CD1c-positive myeloid dendritic cell (primary cell): ENCODE measurements around the gene FHL1.
"Not testable (repeated sequence)": the region's sequence is repeated elsewhere in the genome, so short reads cannot be mapped to it uniquely, and the experiment has no call there.

ENCODE experiments used
- DNase-seq: peaks from one replicate; pipeline ENCODE4 v3.0.0-alpha.2; 2016; ENCODE audit errors: extremely low spot score

The FHL1 gene

DNA sequence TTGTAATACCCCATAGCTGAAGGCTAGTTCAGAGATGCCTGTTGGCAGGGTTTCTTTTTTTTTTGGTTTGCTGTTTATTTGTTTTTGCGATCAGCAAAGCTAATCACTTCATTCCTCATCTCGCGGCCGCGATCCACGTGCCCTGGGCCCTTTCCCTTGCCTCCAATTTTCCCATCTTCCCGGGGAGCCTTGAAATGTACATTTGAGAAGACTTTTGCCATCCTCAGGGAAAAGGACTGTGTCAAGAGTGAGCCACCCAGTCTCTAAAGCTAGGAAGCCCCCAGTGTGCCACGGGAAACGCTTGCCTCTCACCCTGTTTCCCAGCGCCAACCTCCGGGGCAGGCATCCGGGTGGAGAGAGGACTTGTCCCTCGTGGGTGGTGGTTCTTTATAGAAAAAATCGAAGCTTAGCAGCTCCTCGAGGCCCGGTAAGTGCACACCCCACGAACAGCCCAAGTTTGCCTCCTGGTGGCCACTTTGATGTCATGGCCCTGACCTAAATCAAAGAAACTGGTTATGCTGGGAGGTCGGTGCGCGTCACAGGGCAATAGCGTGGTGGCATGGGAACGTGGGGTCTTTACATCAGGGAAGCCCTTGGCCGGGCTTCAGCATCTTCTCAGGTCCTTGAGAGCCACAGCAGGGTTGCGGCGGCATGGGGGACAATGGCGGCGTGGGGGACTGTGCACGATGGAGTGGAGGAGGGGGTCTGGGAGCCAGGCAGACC is 61.8 kb downstream of the FHL1 start:
- DNase-seq: peak; percentile 12

DNA sequence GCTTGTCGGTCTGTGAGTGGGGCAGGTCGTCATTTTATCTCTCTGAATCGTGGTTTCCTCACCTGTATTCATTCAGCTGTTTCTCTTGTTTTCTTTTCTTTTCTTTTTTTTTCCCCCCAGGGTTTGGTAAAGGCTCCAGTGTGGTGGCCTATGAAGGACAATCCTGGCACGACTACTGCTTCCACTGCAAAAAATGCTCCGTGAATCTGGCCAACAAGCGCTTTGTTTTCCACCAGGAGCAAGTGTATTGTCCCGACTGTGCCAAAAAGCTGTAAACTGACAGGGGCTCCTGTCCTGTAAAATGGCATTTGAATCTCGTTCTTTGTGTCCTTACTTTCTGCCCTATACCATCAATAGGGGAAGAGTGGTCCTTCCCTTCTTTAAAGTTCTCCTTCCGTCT is 62.4 kb downstream of the FHL1 start:
- no peak for DNase-seq

DNA sequence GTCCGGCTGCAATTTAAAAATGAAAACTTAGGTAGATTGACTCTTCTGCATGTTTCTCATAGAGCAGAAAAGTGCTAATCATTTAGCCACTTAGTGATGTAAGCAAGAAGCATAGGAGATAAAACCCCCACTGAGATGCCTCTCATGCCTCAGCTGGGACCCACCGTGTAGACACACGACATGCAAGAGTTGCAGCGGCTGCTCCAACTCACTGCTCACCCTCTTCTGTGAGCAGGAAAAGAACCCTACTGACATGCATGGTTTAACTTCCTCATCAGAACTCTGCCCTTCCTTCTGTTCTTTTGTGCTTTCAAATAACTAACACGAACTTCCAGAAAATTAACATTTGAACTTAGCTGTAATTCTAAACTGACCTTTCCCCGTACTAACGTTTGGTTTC is 62.9 kb downstream of the FHL1 start:
- no peak for DNase-seq

DNA sequence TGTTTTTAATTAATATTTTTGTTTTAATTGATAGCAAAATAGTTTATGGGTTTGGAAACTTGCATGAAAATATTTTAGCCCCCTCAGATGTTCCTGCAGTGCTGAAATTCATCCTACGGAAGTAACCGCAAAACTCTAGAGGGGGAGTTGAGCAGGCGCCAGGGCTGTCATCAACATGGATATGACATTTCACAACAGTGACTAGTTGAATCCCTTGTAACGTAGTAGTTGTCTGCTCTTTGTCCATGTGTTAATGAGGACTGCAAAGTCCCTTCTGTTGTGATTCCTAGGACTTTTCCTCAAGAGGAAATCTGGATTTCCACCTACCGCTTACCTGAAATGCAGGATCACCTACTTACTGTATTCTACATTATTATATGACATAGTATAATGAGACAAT is 63.5 kb downstream of the FHL1 start:
- no peak for DNase-seq

DNA sequence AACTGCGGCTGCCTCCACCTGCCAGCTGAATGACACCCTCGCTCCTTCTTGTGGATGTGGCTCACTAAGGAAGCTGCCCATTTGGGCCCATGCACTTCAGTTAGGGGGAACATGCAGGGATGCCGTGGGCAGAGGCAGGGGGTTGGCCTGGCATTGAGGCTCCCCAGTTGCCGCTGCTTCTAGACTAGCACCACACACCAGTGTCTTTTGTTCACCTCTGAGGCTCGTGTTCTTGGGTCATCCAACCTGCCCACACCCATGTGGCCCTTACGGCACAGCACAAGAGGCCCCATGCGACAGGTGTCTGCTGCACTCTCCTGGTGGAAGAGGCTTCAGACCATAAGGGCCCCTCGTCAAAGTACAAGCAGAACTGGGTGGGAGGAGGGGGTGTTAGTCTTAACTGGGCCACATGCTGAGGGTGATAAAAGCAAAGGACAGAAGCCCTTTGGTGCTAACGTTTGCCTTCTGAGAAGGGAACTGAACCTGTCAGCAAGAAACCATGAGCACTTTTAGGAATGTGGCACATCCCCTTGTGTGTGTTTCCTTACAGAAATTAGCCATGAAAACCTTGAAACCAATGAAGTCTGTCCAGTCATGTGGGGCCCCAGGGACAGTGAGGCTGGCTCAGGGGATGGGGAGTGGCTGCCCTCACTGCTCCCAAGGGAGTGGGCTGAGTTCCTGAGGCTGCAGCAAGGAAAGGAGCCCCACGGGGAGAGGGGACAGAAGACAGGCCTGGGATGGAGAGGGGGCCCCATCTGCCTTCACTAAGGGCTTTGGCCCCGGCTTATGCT is 64.6 kb downstream of the FHL1 start:
- no peak for DNase-seq

DNA sequence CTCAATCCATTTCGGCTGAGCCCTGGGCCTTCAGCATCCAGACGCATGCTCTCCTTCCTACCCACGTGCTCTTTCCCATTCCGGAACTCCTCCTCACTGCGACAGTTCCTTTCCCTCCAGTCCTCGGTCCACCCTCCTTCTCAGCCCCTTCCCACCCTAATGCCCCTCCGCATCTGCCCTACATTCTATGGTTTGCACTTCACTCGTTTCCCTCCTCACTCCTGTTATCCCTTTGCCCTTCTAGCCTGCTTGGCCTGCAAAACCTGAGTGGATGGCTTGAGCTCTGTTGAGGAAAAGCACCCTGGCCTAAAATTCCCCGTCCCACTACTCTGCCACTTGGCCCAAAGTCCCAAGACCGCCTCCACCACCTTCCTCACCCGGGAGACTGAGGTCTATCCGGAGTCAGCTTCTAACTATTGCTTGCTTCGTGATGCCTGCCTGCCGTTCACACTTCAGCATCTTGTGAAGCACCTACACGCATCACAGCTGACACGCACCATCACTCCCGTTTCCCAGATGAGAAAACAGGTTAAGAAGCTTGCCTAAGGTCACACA is 65.3 kb downstream of the FHL1 start:
- no peak for DNase-seq

DNA sequence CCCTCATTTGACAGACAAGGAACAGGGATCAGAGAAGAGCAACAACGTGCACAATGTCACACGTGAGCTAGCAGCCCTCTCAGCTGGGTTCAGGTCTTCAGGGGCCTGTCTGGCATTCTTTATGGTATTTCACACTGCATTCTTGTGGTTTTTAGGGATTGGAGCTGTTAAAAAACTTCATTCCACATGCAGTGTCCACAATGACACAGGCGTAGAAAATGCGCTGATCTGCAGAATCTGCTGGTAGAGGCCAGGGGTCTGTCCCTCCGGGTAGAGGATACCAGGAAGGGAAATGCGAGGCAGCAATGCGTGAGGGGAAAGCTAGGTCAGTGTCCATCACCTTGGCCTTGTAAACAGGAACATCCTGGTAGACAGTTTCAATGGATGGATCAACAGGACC is 67.2 kb downstream of the FHL1 start:
- DNase-seq: no peak

DNA sequence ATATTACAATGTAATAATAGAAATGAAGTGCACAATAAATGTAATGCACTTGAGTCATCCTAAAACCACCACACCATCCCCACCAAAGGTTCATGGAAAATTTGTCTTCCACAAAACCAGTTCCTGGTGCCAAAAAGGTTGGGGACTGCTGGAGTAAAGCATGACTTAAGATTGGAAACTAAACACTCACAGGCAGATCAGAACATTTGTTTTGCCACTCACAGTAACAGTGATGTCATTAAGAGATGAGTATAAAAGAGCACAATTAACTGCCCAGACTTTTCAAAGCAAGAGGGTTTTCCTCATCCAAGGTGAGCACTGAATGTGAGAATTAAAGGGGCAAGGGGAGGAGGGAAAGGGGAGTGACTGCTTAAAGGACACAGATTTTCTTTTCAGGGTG is 68.2 kb downstream of the FHL1 start:
- no peak for DNase-seq

DNA sequence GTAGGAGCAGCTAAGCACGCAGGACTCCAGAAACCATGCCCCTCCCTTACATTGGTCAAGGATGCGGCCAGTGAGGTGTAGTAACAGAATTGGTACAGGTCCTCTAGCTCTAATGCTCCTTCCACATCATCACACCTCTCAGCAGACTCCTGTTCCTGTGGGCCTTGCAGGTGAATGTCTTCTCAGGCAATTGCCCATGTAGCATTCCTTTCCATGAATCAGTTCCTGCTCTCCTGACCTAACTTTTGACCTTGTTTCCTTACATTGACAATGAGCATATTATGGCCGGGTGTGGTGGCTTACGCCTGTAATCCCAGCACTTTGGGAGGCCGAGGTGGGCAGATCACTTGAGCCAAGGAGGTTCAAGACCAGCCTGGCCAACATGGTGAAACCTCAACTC is 72.6 kb downstream of the FHL1 start:
- DNase-seq: no peak

DNA sequence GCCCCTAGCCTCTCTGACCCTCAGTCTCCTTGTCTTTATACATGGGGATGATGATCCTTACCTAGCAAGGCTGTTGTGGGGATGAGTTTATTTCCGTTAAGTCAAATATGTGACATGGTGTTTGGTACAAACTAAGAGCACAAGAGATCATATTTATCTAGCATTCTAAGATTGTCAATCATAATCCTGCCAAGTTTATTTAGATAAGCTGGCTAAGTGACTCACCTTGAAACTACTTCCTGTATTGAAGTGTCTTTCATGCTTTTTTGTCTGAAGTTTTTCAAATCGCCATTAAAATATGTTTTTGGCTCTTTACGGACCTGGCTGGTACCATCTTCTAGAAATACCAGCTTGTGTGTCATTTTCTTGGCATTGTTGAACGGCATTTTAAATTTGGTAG is 73.2 kb downstream of the FHL1 start:
- DNase-seq: no peak

DNA sequence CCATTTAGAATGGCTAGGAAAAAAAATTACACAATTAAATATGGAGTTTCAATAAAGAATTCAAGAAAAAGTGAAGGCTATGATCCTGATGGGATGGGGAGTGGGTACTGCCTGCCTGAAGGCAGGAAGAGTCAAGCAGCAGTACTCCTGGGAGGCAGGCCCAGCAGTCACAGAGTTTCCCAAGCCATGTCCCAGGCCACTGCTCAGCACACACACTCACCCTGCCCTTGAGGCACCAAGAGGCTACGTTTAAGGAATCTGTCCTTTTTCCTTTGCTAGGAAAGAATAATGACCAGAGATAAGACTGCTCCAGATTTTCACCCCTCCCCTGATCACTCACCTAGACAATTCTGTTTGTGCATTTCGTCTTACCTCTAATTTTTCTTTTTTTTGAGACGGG is 73.6 kb downstream of the FHL1 start:
- no peak for DNase-seq

DNA sequence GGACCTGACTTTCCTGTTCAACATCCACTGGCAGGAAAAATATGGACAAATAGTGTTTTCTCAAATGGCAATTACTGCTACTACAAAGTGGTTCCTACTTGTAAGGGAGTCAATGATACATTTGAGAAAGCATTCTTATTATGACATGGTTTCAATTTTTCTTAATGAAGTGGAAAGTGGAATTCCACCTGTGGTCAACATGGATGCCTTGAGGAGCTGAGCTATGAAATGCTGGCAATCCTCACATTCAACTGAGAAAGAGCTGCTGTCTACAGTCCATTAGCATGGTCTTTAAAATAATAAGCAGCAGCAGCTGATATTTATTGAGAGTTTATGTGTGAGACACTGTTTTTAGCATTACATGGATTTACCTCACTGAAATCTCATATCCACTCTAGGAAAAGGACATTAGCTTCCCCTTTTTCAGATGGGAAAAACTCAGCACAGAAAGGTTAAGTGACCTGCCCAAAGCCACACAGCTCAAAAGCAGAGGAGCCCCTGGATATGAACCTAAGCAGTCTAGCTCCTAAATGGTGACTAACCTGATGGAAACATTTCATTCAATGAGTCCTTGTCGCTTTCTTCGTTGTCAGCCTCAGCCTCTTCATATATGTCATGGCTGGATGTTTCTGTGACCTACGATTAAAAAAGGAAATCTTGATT is 74.6 kb downstream of the FHL1 start:
- DNase-seq: no peak

DNA sequence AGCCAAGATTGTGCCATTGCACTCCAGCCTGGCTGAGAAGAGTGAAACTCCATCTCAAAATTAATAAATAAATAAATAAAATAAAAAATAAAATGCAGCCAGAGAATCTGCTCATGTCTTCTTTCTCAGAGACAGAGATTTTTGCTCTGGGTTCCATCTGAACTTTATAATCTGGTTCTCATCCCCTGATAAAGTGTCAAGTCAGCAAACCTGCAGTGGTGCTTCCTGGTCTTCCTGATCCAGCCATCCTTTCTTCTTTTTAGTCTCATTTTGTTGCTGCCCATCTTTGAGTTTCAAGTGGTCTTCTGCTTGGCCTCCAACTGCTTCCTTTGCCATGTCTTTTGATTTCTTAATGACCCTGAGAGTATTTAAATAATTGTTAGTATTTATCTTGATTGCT is 79.7 kb downstream of the FHL1 start:
- DNase-seq: no peak

DNA sequence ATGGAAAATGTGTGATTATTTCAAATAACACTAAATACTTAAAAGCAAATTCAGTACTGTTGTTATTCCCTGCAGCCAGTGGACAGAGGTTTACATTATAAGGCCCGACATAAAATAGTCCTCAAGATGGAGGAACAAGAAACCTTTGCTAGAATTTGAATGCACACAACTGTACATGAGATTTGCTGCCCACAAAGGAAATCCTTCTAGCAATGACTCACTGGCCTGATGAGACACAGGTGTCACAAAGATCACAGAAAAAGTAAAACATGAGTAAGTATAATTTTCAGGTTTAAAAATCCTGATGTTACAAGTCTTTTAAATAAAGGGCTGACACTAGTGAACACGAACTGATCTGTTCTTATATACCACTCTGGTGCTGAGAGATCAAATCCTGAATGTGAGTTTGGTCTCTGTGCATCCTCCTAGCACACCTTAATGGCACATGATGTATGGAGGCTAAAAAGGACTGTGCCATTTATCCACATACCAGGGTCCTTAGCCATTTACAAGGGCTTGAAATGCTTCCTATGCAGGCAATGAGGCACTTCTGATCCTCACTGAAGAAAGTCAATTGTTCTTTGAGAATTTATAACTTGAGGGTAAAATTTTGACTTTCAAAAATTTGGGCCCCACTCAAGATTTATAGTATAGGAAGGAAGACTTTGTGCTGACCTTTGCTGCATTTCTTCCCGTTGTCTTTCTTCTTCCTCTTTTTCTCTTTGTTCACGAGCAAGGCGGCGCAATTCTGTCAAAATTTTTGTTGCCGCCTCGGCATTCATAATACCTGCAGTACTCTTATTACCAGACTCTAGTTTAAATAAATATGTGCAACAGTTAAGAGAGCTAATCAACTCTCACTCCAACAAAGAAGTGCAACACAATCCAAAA is 80.9 kb downstream of the FHL1 start:
- no peak for DNase-seq

DNA sequence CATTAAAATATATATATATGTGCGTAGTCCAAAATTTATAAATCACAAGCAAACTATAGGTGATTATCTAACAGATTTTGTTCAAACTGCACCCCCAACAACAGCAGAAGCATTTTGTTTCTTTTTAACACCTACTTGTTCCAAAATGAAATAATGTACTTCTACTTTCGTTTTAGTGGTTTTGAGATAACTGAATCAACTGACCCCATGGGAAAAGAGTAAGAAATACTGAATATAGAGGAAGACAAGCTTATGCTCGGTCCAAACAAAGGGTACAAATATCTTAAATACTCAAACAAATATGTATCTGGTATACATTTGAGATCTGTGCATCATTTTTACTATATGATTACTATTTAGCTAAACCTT is 81.5 kb downstream of the FHL1 start:
- DNase-seq: no peak

DNA sequence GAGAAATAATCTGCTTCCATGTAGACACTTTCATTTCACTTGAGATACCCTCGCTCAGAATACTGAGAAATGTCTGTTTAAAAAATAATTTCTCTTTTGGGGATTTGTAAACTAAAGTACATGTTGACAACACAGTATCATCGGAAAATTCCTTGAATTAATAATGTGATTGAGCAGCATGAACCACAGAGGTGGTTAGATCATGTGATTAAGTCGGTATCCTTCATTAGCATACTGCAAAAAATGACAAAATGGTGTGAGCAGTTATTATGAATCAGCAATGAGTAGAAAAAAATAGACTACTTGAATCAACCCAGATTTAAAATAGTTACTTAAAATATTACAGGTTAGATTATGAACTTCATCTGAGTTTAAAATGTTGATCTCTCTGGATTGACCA is 89.7 kb downstream of the FHL1 start:
- no peak for DNase-seq

DNA sequence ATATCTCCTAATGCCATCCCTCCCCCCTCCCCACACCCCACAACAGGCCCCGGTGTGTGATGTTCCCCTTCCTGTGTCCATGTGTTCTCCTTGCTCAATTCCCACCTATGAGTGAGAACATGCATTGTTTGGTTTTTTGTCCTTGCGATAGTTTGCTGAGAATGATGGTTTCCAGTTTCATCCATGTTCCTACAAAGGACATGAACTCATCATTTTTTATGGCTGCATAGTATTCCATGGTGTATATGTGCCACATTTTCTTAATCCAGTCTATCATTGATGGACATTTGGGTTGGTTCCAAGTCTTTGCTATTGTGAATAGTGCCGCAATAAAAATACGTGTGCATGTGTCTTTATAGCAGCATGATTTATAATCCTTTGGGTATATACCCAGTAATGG is 90.5 kb downstream of the FHL1 start:
- DNase-seq: not testable (repeated sequence)

DNA sequence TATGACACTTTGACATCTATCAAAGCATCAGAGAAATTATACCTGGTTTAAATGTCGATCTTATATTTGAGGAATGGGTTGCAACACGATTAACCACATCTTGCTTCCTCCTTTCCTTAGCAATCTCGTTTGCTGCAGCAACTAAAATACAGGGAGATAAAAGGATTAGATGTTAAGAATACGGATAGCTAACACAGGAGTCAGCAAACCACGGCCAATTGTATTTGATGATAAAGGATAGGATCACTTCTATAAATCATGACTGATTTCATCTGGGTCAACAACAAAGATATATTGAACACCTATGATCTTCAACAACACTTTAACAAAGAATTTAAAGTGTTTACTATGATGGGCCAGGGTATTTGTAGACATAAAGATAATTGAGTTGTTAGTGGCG is 98.9 kb downstream of the FHL1 start:
- DNase-seq: no peak

DNA sequence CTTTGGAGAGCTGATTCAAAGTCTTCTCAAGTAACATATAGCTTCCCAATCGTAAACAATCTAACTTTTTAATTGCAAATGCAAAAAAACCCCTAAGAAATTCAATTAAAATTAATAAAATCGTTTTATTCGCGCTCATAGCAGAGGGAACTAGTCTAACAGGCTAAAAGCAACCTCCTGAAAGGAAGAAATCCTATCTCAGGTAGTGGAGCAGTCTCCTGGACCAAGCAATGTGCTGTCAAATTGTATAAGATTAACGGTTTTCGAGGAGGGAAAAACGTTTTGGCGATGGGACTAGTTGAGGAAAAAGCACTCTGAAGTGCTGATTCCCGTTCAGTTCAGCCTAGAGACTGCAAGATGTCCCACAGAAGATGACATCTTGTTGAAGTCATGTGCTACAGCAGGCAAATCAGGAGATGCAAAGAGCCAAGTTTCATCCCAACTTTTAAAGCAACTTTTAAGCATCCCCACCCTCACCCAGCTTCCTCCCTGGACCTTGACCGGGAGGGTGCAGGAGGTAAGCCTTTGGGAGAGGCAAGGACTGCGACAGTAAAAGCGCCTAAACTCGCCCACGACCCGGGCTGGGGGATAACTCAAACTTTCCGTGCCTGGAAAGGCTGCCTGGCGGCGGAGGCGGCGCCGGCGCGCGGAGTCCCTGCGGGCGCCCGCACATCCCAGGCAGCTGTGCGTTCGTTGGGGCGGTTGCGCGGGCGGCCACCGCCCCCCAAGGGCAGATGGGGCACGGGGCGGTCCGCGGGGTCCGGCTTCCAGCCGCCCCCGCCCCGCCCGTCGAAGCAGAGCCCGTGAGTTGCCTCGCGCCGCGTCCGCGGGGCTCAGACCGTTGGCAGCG is 103.1 kb downstream of the FHL1 start:
- peak; percentile 7 for DNase-seq

DNA sequence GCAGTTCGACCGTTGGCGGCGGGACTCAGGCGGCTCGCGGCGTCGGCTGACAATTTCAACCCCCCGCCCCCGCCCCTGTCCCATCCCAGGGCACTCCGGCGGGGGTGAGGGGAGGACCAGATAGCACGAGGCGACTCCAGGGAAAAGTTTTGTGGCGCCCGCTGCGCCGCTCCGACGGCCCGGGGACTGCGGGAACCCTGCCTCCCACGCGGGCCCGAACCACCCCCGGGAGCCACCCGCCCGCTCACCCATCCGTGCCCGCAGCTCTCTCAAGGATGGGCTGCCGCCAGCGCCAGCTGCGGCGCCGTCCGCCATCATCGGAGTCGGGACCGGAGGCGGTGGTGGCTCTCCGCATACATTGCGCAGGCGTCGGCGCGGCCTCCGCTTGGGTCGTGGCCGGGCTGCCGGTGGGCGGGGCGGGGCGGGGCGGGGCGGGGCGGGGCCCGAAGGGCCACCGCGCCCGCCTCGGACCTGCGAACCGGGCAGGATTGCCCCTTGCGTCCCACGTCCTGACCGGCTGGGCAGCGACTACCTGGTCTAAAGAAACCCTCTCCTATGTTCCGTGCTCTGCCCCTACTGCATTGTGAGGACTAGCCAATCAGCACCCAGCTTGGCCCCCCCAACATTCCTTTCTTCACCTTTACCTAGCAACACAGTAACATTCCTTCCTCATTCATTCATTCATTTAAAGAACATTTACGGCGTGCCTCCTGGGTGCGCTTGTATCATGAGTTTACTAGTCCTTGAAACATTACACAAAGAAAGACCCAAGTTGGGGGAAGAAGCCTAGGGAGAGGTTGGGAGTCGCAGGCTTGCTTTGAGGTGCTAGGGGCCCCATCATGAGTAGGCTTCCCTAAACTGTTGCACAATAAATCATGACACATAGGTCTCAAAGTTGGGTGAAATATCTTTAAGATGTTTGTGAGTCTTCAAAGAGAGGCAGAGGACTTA is 104.0 kb downstream of the FHL1 start, which contains the start of gene MAP7D3:
Gene MAP7D3, minus strand, starts transcription at position 360 of the 951 bp plus-strand sequence. Its CDS starts 42 bp downstream, at position 318.
- DNase-seq: peak; percentile 68
